ENCODE data around the gene GBX1.

The GBX1 gene

DNA sequence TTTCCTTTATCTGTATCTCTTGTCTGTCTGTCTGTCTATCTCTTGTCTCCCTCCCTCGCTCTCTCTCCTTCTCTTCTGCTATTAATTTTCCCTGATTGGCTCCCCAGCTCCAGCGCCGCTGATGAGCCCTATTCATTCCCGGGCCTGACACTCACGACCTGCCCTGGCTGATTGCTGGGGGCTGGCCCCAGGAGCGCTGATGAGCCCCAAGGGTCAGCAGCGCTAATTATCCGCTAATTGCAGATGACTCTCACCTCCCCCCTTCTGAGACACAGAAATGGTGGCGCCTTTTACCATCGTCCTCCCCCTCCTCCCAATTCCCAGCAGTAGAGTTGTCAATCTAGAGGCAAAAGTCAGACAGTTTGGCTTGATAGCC is 1.3 kb upstream of the GBX1 start:
- in situ Hi-C loops (cut with MboI; ENCODE audit: low pct_unique_long_range_greater_than_20kb, low sequenced_read_pairs, unreplicated experiment), result no loop called here
- DNase-seq (ENCODE audit: low spot score), result no peak
- TF ChIP-seq, protein P1, sequence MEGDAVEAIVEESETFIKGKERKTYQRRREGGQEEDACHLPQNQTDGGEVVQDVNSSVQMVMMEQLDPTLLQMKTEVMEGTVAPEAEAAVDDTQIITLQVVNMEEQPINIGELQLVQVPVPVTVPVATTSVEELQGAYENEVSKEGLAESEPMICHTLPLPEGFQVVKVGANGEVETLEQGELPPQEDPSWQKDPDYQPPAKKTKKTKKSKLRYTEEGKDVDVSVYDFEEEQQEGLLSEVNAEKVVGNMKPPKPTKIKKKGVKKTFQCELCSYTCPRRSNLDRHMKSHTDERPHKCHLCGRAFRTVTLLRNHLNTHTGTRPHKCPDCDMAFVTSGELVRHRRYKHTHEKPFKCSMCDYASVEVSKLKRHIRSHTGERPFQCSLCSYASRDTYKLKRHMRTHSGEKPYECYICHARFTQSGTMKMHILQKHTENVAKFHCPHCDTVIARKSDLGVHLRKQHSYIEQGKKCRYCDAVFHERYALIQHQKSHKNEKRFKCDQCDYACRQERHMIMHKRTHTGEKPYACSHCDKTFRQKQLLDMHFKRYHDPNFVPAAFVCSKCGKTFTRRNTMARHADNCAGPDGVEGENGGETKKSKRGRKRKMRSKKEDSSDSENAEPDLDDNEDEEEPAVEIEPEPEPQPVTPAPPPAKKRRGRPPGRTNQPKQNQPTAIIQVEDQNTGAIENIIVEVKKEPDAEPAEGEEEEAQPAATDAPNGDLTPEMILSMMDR (IDR thresholded peaks at IDR 0.05; ENCODE audit: extremely low read depth, insufficient read depth, missing control alignments), result no peak

- TF ChIP-seq, protein P1 (IDR thresholded peaks at IDR 0.05; ENCODE audit: extremely low read depth, insufficient read depth, missing control alignments), result peak; percentile 81
- in situ Hi-C loops (cut with MboI; ENCODE audit: low pct_unique_long_range_greater_than_20kb, low sequenced_read_pairs, unreplicated experiment), result no loop called here
- peak; percentile 86 for DNase-seq (ENCODE audit: low spot score)
These were observed 701 bp upstream of the GBX1 start for GRCh38 chr7:151168003-151168786.

GRCh38 chr7:151166629-151167196 is 781 bp downstream of the GBX1 start:
- TF ChIP-seq, protein P1 (IDR thresholded peaks at IDR 0.05; ENCODE audit: extremely low read depth, insufficient read depth, missing control alignments), result no peak
- DNase-seq (ENCODE audit: low spot score), result no peak
- in situ Hi-C loops (cut with MboI; ENCODE audit: low pct_unique_long_range_greater_than_20kb, low sequenced_read_pairs, unreplicated experiment), result no loop called here

DNA sequence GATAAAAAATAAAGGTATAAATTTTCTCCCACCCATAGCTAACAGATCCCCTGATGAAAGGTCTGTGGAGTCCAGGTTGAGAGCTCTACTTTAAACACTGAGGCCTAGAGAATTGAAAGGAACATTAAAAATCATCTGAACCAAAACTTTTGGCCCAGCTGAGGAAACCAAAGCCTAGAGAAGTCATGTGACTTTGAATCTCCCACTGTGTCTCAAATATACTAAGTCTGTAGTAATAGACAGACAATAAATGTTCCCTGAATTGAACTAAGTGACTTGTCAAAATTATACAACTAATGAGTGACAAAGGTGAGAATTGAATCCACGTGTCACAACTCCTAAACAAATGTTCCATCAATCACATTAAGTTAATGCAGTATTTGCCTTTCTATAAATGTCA is 5.7 kb downstream of the GBX1 start:
- TF ChIP-seq, protein P1 (IDR thresholded peaks at IDR 0.05; ENCODE audit: extremely low read depth, insufficient read depth, missing control alignments), result no peak
- no peak for DNase-seq (ENCODE audit: low spot score)
- in situ Hi-C loops (cut with MboI; ENCODE audit: low pct_unique_long_range_greater_than_20kb, low sequenced_read_pairs, unreplicated experiment), result no loop called here

- TF ChIP-seq, protein P1 (IDR thresholded peaks at IDR 0.05; ENCODE audit: extremely low read depth, insufficient read depth, missing control alignments), result no peak
- no peak for DNase-seq (ENCODE audit: low spot score)
- in situ Hi-C loops (cut with MboI; ENCODE audit: low pct_unique_long_range_greater_than_20kb, low sequenced_read_pairs, unreplicated experiment), result no loop called here
These were observed 9.7 kb downstream of the GBX1 start for GRCh38 chr7:151157645-151158329.

DNA sequence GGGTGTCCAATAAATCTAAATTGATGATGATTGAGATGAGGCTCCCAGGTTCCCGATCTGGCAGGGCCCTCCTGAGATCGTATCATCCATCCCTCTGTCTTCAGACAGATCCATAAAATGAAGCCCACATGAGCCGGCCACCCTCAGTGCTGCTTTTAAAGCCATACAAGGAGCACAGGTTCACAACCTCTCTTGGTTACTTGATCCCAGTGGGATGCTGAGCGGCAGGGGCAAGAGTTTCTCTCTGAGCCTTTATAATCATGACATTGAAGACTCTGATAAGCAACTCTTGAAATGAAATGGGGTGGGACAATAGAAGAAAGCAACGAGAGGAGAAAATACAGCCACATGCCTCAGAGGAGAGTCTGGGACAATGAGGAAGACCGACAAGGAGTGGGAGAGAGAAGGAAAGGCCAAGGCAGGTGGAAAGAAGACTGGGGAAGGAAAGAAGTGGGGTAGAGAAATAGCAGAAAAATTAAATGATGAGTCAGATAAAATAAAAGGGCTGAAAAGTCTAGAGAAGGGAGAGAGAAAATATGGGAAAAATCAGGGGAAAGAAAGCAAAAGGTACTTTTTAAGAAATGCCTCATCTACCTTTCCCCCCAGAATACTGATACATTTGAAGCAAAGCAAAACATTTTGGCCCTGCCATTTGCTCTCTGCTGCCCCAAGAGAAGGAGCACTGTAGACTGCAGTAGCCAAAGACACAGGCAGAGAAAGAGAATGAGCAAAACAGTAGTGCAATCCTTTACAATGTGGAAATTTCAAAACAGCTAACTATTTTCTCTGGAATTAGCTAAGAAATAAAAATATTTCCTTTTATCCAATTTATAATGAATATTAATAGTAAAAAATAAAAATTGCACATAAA is 14.6 kb downstream of the GBX1 start:
- DNase-seq (ENCODE audit: low spot score), result no peak
- in situ Hi-C loops (cut with MboI; ENCODE audit: low pct_unique_long_range_greater_than_20kb, low sequenced_read_pairs, unreplicated experiment), result no loop called here
- TF ChIP-seq, protein P1 (IDR thresholded peaks at IDR 0.05; ENCODE audit: extremely low read depth, insufficient read depth, missing control alignments), result no peak

All from GM13977 (cell line).